PC-9 (cell line): ENCODE measurements around the gene SPEM3. TPM values are rescaled to one million over a fixed set of nuclear protein-coding genes. Genes with fewer than 3 reads are reported as not detected.

Source experiments
- Bru-seq: library from RNA; stranded (reverse); fragments of 400-500 nt; gene quantifications from one replicate; lab custom pipeline; 2021; lab: Mats Ljungman, UMichigan
- BruChase-seq, 2 experiments: library from RNA; stranded (reverse); fragments of 400-500 nt; gene quantifications; one replicate each; lab custom pipeline; 2021; lab: Mats Ljungman, UMichigan
- BruUV-seq: library from RNA; stranded (reverse); fragments of 400-500 nt; replicated peaks from 2 replicates; lab custom pipeline; 2021; lab: Mats Ljungman, UMichigan
- CTCF ChIA-PET: fragments of 300-600 bp; sonication (Branson Sonifier 250); formaldehyde crosslinking; loops from one replicate; lab custom pipeline; 2022; ENCODE audit warnings: antibody characterized with exemption; lab: Charles Lee
- POLR2A ChIA-PET: fragments of 300-600 bp; sonication (Branson Sonifier 250); formaldehyde crosslinking; loops from one replicate; lab custom pipeline; 2022; ENCODE audit warnings: antibody characterized with exemption; ENCODE audit not compliant: unreplicated experiment; lab: Charles Lee
- DNase-seq, 2 experiments: peaks; one replicate each; pipeline versions ENCODE4 v3.0.0 to v3.0.0-alpha.2; 2015 to 2022; ENCODE audit warnings: mixed read lengths in 1 of 2
- H2AFZ ChIP-seq: fragments of 200-600 bp; sonication (generic); 2 replicates; pipeline ENCODE4 v1.8.1; 2017; ENCODE audit warnings: antibody characterized with exemption
- H3F3A ChIP-seq: fragments of 200-600 bp; sonication (generic); 2 replicates; pipeline ENCODE4 v1.8.1; 2017; ENCODE audit warnings: antibody characterized with exemption, mild to moderate bottlenecking, low read depth; ENCODE audit not compliant: insufficient read depth
- H3K27ac ChIP-seq: fragments of 200-600 bp; sonication (generic); 2 replicates; pipeline ENCODE4 v1.6.1; 2016; ENCODE audit warnings: mixed run types
- H3K27me3 ChIP-seq: fragments of 200-600 bp; sonication (generic); 2 replicates; pipeline ENCODE4 v1.6.1; 2016; ENCODE audit warnings: low read depth, mixed run types; ENCODE audit not compliant: insufficient read depth
- H3K36me3 ChIP-seq: fragments of 200-600 bp; sonication (generic); 2 replicates; pipeline ENCODE4 v1.6.1; 2016; ENCODE audit warnings: low read depth, mixed run types
- H3K4me1 ChIP-seq: fragments of 200-600 bp; sonication (generic); replicated peaks from 2 replicates; pipeline ENCODE4 v1.6.1; 2016; ENCODE audit warnings: mixed run types; ENCODE audit not compliant: insufficient read depth
- H3K4me2 ChIP-seq: fragments of 200-600 bp; sonication (generic); 2 replicates; pipeline ENCODE4 v1.6.1; 2017; ENCODE audit warnings: mixed run types
- H3K4me3 ChIP-seq: fragments of 200-600 bp; sonication (generic); 2 replicates; pipeline ENCODE4 v1.6.1; 2016; ENCODE audit warnings: mixed run types
- H3K79me2 ChIP-seq: fragments of 200-600 bp; sonication (generic); 2 replicates; pipeline ENCODE4 v1.6.1; 2017; ENCODE audit warnings: low read depth, mixed run types
- H3K9me2 ChIP-seq: fragments of 200-600 bp; sonication (generic); 2 replicates; pipeline ENCODE4 v1.8.1; 2017; ENCODE audit warnings: mild to moderate bottlenecking; ENCODE audit not compliant: insufficient read depth
- H3K9me3 ChIP-seq: fragments of 200-600 bp; sonication (generic); 2 replicates; pipeline ENCODE4 v1.8.1; 2016; ENCODE audit warnings: low read depth; ENCODE audit not compliant: insufficient read depth
- H4K20me1 ChIP-seq: fragments of 200-600 bp; sonication (generic); 2 replicates; pipeline ENCODE4 v1.8.1; 2017; ENCODE audit not compliant: insufficient read depth
- EZH2 ChIP-seq: fragments of 200-600 bp; sonication (generic); IDR thresholded peaks from 2 replicates; pipeline ENCODE4 v1.8.0; 2017; ENCODE audit warnings: antibody characterized with exemption, low read depth
- intact Hi-C: fragments of 100-400 bp; cut with micrococcal nuclease; formaldehyde crosslinking; loops from one replicate; pipeline ENCODE4 v1.10.0; 2022; ENCODE audit not compliant: unreplicated experiment
- long read RNA-seq: library from polyadenylated mRNA; stranded (forward); transcript quantifications from one replicate; pipeline ENCODE4 v2.0.0, GENCODE V29; 2022
- total RNA-seq: library from RNA; stranded (reverse); gene quantifications from 2 replicates; pipeline ENCODE4 v1.2.3, GENCODE V29; 2021
- TF ChIP-seq, protein P1 (sequence below): fragments of 200-600 bp; sonication (generic); conservative IDR thresholded peaks from 2 replicates; pipeline ENCODE4 v1.6.1; 2017; ENCODE audit warnings: mixed run types, antibody characterized with exemption, mild to moderate bottlenecking, moderate library complexity

SPEM3 gene
- not detected in 2 replicates for total RNA-seq
- percentile 12 among the genes with signal in this experiment for Bru-seq, nascent RNA
- not detected for BruChase-seq, experiment 1, labeled RNA remaining after a 2-hour chase
- BruChase-seq, experiment 2, labeled RNA remaining after a 6-hour chase = percentile 29 among the genes with signal in this experiment
- long read RNA-seq = 0 reads

DNA sequence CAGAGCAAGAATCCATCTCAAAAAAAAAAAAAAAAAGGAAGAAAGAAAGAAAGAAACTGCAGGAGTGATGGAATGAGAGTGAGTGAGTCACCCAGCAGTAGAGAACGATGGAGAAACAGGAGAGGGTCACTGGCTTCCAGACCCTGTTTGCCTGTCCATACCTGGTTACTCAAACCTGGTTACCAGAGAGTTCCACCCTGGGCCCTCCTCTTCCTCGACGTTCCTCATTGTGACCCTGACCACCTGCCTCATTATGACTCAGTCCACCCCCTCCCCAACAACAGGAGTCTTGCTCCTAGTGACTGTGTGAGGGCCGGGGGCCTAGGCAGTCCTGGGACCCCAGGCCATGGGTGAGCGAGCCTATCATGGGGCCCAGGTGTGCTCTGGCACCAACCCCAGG, at the start of gene SPEM3:
Gene SPEM3, plus strand, starts transcription at position 301 of the 400 bp plus-strand sequence. Its CDS starts 46 bp downstream, at position 347.
- Histone ChIP-seq H3K9me3 (no peaks in the 10 kb centered on the region), H3K4me3 (no peak within 1 kb of the TSS), H3F3A (no peaks in the 10 kb centered on the region), H3K4me1 (no peaks in the 10 kb centered on the region), H3K36me3 (no peaks in the 10 kb centered on the region), H3K27ac (no peak within 1 kb of the TSS), H3K9me2 (no peaks in the 10 kb centered on the region), H4K20me1 (no peaks in the 10 kb centered on the region), H3K27me3 (no peaks in the 10 kb centered on the region), H3K79me2 (no peaks in the 10 kb centered on the region), H3K4me2 (no peak within 1 kb of the TSS), H2AFZ (no peak within 1 kb of the TSS)
- TF ChIP-seq EZH2 = no peak
- DNase-seq = no peak
- BruUV-seq = no TSS peak
- intact Hi-C loops = no loop called here
- ChIA-PET POLR2A (no interaction called here), CTCF (no interaction called here)

DNA sequence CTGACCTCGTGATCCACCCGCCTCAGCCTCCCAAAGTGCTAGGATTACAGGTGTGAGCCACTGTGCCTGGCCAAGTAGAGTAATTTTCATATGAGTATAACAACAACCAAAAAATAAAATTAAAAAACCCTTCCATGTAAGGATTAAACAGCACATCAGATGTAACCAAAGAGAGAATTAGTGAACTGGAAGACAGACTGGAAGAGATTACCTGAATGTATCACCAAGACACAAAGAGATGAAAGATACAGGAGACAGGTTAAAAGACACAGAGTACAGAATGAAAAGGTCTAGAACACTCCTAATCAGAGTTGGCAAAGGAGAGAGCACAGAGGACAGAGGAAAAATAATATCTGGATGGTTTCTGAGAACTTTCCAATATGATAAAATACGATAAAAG, 49.5 kb upstream of the SPEM3 start:
- no peaks in the 10 kb centered on the region for H3K9me3 ChIP-seq
- TF ChIP-seq EZH2 = no peak
- TF ChIP-seq, protein P1, sequence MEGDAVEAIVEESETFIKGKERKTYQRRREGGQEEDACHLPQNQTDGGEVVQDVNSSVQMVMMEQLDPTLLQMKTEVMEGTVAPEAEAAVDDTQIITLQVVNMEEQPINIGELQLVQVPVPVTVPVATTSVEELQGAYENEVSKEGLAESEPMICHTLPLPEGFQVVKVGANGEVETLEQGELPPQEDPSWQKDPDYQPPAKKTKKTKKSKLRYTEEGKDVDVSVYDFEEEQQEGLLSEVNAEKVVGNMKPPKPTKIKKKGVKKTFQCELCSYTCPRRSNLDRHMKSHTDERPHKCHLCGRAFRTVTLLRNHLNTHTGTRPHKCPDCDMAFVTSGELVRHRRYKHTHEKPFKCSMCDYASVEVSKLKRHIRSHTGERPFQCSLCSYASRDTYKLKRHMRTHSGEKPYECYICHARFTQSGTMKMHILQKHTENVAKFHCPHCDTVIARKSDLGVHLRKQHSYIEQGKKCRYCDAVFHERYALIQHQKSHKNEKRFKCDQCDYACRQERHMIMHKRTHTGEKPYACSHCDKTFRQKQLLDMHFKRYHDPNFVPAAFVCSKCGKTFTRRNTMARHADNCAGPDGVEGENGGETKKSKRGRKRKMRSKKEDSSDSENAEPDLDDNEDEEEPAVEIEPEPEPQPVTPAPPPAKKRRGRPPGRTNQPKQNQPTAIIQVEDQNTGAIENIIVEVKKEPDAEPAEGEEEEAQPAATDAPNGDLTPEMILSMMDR = no peak
- no peak overlapping the region for H3K4me2 ChIP-seq
- no peak overlapping the region for H2AFZ ChIP-seq
- no TSS peak for BruUV-seq
- 0 out of 2 replicates have a peak, but pooled peaks cover 4% of the 10 kb centered on the region for H3K79me2 ChIP-seq
- no peak for DNase-seq
- H3F3A ChIP-seq = no peaks in the 10 kb centered on the region
- POLR2A ChIA-PET = no interaction called here
- no peak overlapping the region for H3K27ac ChIP-seq
- no peaks in the 10 kb centered on the region for H3K27me3 ChIP-seq
- intact Hi-C loops = no loop called here
- H3K4me1 ChIP-seq = no peaks in the 10 kb centered on the region
- H3K9me2 ChIP-seq = no peaks in the 10 kb centered on the region
- H4K20me1 ChIP-seq = no peaks in the 10 kb centered on the region
- H3K36me3 ChIP-seq = no peaks in the 10 kb centered on the region
- H3K4me3 ChIP-seq = no peak overlapping the region
- CTCF ChIA-PET = no interaction called here

DNA sequence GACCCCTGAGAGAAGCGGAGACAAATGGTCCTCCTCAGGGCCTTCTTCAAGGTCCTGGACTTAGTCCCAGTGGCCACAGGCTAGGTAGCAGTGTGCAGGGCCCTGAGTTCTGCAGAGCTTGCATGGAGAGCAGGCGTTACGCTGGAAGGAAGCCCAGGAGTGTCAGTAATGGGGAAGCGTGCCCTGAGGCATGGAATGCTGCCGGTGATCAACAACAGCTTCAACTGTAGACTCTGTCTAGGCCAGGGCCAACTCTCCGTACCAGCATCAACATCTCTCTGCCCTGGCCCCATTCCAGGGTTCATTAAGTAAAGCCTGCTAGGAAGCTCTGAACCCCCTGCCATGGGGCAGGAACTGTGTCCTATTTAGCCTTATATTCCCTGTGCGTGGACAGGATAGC, 48.3 kb upstream of the SPEM3 start:
- DNase-seq = peak in 1 of 2 experiments; percentile 44
- ChIA-PET CTCF (interaction anchor here (0.5 kb wide), 1 partner anchor 25 kb away, joined by 9 read pairs; no protein-coding TSS in a partner anchor), POLR2A (interaction anchor here (0.5 to 1.0 kb wide), 4 partner anchors 51 to 199 kb away, joined by 3 to 4 read pairs (median 4); partner anchors contain the start of genes CD68 and NEURL4)
- Histone ChIP-seq H3K27ac (no peak overlapping the region), H3K36me3 (no peaks in the 10 kb centered on the region), H3K9me2 (no peaks in the 10 kb centered on the region), H3K9me3 (no peaks in the 10 kb centered on the region), H3K4me1 (no peaks in the 10 kb centered on the region), H3K27me3 (no peaks in the 10 kb centered on the region), H2AFZ (peak overlapping the region; percentile 81), H3K4me2 (peak overlapping the region; percentile 91), H3K79me2 (0 out of 2 replicates have a peak, but pooled peaks cover 4% of the 10 kb centered on the region), H3F3A (no peaks in the 10 kb centered on the region), H3K4me3 (peak overlapping the region; percentile 78), H4K20me1 (no peaks in the 10 kb centered on the region)
- BruUV-seq = no TSS peak
- TF ChIP-seq EZH2 = no peak
- TF ChIP-seq, protein P1 = no peak
- intact Hi-C loops = loop anchor here (2.0 kb wide), 1 partner anchor 24 kb away; no protein-coding TSS in a partner anchor
